Body of pancreas (tissue), 4 donors: ENCODE data around the gene HMGB3. TPM values are rescaled to one million over a fixed set of nuclear protein-coding genes. Genes with fewer than 3 reads are reported as not detected.

Experiments used
- ATAC-seq: fragments of 150-250 bp; one replicate; pipeline ENCODE4 v1.9.1; 2016
- DNase-seq, 4 donors: peaks; one replicate each; pipeline ENCODE4 v3.0.0-alpha.2; 2019
- H3K27ac ChIP-seq, 4 donors: fragments of 200-600 bp; sonication (generic); 1 replicate in 3 of 4; 2 replicates in 1 of 4; pipeline versions ENCODE4 v1.5.1 to v1.6.1; 2016 to 2019; ENCODE audit warnings: mild to moderate bottlenecking in 1 of 4, mixed read lengths in 1 of 4, moderate library complexity in 1 of 4
- H3K27me3 ChIP-seq, 2 donors: fragments of 200-600 bp; sonication (generic); one replicate each; pipeline ENCODE4 v1.6.0; 2016; ENCODE audit warnings: mild to moderate bottlenecking in 1 of 2
- H3K36me3 ChIP-seq, 2 donors: fragments of 200-600 bp; sonication (generic); replicated peaks in 1 of 2; 2 replicates each; pipeline ENCODE4 v1.5.1; 2016; ENCODE audit warnings: low read depth in 2 of 2; ENCODE audit not compliant: insufficient read depth in 1 of 2
- H3K4me1 ChIP-seq: fragments of 200-600 bp; sonication (generic); one replicate; pipeline ENCODE4 v1.6.0; 2016
- H3K4me3 ChIP-seq, 2 donors: fragments of 200-600 bp; sonication (generic); 1 replicate in 1 of 2; 2 replicates in 1 of 2; pipeline ENCODE4 v1.5.1; 2016 to 2019
- H3K9me3 ChIP-seq, 3 donors: fragments of 200-600 bp; sonication (generic); 1 replicate in 2 of 3; 2 replicates in 1 of 3; pipeline ENCODE4 v1.5.1; 2016
- CTCF ChIP-seq, 7 experiments: fragments of 450-650 bp in 4 of 7; fragments of 200-600 bp in 3 of 7; sonication (generic) in 3 of 7; IDR thresholded peaks; one replicate each; pipeline ENCODE4 v1.5.1; 2016 to 2019; ENCODE audit warnings: antibody characterized with exemption in 7 of 7
- POLR2A ChIP-seq, 3 donors: fragments of 450-650 bp; IDR thresholded peaks; one replicate each; pipeline ENCODE4 v1.6.1; 2016; ENCODE audit warnings: antibody characterized with exemption in 3 of 3, mild to moderate bottlenecking in 2 of 3
- WGBS, 2 donors: methylation state at CpG; one replicate each; pipeline ENCODE4 v1.1.5; 2017; 5-methylcytosine and 5-hydroxymethylcytosine counted together
- intact Hi-C: fragments of 100-400 bp; cut with DNase I; formaldehyde crosslinking; loops from one replicate; pipeline ENCODE4 v1.15.1; 2023
- total RNA-seq, 2 donors: library from RNA; depleted of rRNA; stranded (reverse); fragments of >200 nt; gene quantifications; one replicate each; pipeline ENCODE4 v1.1.0, GENCODE V29; 2016

The HMGB3 gene
- 1 to 10 TPM; 1.3 to 1.6 TPM for total RNA-seq

GRCh38 chrX:150982788-150983520 is at the start of gene HMGB3:
Gene HMGB3 (plus strand): TSS chrX:150983335. CDS start chrX:150985600, 2,265 bp downstream.
- H3K9me3 ChIP-seq: no peaks in the 10 kb centered on the region
- H3K4me3 ChIP-seq: peak within 1 kb of the TSS in 1 of 2 donors; percentile 20
- TF ChIP-seq POLR2A (IDR thresholded peaks at IDR 0.05): peak; percentile 36 to 68 (median 63)
- TF ChIP-seq CTCF (IDR thresholded peaks at IDR 0.05): no peak
- DNase-seq: peak; percentile 83 to 92 (median 87)
- ATAC-seq: peak; percentile 97
- peak within 1 kb of the TSS in 3 of 4 donors; percentile 65 to 84 (median 69) for H3K27ac ChIP-seq
- peaks cover 5% of the 10 kb centered on the region for H3K4me1 ChIP-seq
- H3K27me3 ChIP-seq: no peaks in the 10 kb centered on the region
- intact Hi-C loops: loop anchor here (10.0 kb wide), 1 partner anchor 78 kb away; no protein-coding TSS in a partner anchor
- WGBS, 2 donors: 0% methylated on average over 18 of the region's 90 CpGs; no CpG with 5 or more reads in 1 of the 2 donors
- no peaks in the 10 kb centered on the region for H3K36me3 ChIP-seq

- Histone ChIP-seq H3K4me3 (no peak overlapping the region), H3K9me3 (no peaks in the 10 kb centered on the region), H3K27me3 (no peaks in the 10 kb centered on the region), H3K36me3 (no peaks in the 10 kb centered on the region), H3K27ac (no peak overlapping the region), H3K4me1 (no peaks in the 10 kb centered on the region)
- TF ChIP-seq POLR2A (IDR thresholded peaks at IDR 0.05): no peak
- TF ChIP-seq CTCF (IDR thresholded peaks at IDR 0.05): no peak
- intact Hi-C loops: no loop called here
- ATAC-seq: no peak
- no peak for DNase-seq
- 63 to 66% methylated on average over 3 to 5 of the region's 5 CpGs for WGBS, 2 donors
Observed at GRCh38 chrX:150933945-150934350, 49.2 kb upstream of the HMGB3 start.

- H3K4me3 ChIP-seq: no peak overlapping the region
- intact Hi-C loops: no loop called here
- TF ChIP-seq POLR2A (IDR thresholded peaks at IDR 0.05) (no peak), CTCF (IDR thresholded peaks at IDR 0.05) (no peak)
- no peak for DNase-seq
- no peak overlapping the region for H3K27ac ChIP-seq
- no peaks in the 10 kb centered on the region for H3K36me3 ChIP-seq
- 20 to 31% methylated on average over 1 to 5 of the region's 5 CpGs for WGBS, 2 donors
- no peaks in the 10 kb centered on the region for H3K9me3 ChIP-seq
- no peaks in the 10 kb centered on the region for H3K27me3 ChIP-seq
- H3K4me1 ChIP-seq: no peaks in the 10 kb centered on the region
- ATAC-seq: no peak
Observed at GRCh38 chrX:150934453-150934852, 48.7 kb upstream of the HMGB3 start.

- no peaks in the 10 kb centered on the region for H3K36me3 ChIP-seq
- no peak overlapping the region for H3K27ac ChIP-seq
- H3K4me3 ChIP-seq: no peak overlapping the region
- no peak for TF ChIP-seq CTCF (IDR thresholded peaks at IDR 0.05)
- TF ChIP-seq POLR2A (IDR thresholded peaks at IDR 0.05): no peak
- no peaks in the 10 kb centered on the region for H3K4me1 ChIP-seq
- intact Hi-C loops: no loop called here
- ATAC-seq (no peak), DNase-seq (no peak)
- no peaks in the 10 kb centered on the region for H3K9me3 ChIP-seq
- H3K27me3 ChIP-seq: no peaks in the 10 kb centered on the region
- 33 to 56% methylated on average over 4 to 7 of the region's 7 CpGs for WGBS, 2 donors
Observed at GRCh38 chrX:150935467-150935866, 47.7 kb upstream of the HMGB3 start.

- ATAC-seq: no peak
- intact Hi-C loops: no loop called here
- Histone ChIP-seq H3K36me3 (no peaks in the 10 kb centered on the region), H3K27ac (no peak overlapping the region), H3K9me3 (no peaks in the 10 kb centered on the region), H3K27me3 (no peaks in the 10 kb centered on the region), H3K4me1 (no peaks in the 10 kb centered on the region), H3K4me3 (no peak overlapping the region)
- DNase-seq: no peak
- TF ChIP-seq CTCF (IDR thresholded peaks at IDR 0.05): no peak
- no peak for TF ChIP-seq POLR2A (IDR thresholded peaks at IDR 0.05)
- WGBS, 2 donors: 61 to 65% methylated on average over 6 of the region's 6 CpGs
Observed at GRCh38 chrX:150936556-150936955, 46.6 kb upstream of the HMGB3 start.
